Measurements from ENCODE around the gene ARMH1.
"Not testable (repeated sequence)": the region's sequence is repeated elsewhere in the genome, so short reads cannot be mapped to it uniquely, and the experiment has no call there.

DNA sequence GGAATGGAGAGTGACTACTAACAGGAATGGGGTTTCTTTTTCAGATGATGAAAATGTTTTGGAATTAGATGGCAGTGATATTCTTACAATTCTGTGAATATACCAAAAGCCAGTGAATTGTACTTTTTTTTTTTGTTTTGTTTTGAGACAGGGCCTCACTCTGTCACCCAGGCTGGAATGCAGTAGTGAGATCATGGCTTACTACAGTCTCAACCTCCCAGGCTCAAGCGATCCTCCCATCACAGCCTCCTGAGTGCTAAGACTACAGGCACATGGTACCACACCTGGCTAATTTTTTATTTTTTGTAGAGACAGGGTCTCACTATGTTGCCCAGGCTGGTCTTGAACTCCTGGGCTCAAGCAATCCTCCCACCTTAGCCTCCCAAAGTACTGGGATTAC lies 7.8 kb upstream of the ARMH1 start:
- TF ChIP-seq, protein P1, sequence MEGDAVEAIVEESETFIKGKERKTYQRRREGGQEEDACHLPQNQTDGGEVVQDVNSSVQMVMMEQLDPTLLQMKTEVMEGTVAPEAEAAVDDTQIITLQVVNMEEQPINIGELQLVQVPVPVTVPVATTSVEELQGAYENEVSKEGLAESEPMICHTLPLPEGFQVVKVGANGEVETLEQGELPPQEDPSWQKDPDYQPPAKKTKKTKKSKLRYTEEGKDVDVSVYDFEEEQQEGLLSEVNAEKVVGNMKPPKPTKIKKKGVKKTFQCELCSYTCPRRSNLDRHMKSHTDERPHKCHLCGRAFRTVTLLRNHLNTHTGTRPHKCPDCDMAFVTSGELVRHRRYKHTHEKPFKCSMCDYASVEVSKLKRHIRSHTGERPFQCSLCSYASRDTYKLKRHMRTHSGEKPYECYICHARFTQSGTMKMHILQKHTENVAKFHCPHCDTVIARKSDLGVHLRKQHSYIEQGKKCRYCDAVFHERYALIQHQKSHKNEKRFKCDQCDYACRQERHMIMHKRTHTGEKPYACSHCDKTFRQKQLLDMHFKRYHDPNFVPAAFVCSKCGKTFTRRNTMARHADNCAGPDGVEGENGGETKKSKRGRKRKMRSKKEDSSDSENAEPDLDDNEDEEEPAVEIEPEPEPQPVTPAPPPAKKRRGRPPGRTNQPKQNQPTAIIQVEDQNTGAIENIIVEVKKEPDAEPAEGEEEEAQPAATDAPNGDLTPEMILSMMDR (conservative IDR thresholded peaks at IDR 0.05 in 1 of 2, IDR thresholded peaks at IDR 0.05 in 1 of 2; ENCODE audit: extremely low read depth in 1 of 2, insufficient read depth in 1 of 2, low read depth in 1 of 2, low read length in 2 of 2), result not testable (repeated sequence)
- not testable (repeated sequence) for TF ChIP-seq EZH2 (IDR thresholded peaks at IDR 0.05; ENCODE audit: borderline replicate concordance, low read length)
